Measurements from ENCODE around the gene TK1.
"Not testable (repeated sequence)": the region's sequence is repeated elsewhere in the genome, so short reads cannot be mapped to it uniquely, and the experiment has no call there.

Gene TK1

GRCh38 chr17:78179372-78179771 lies 7.5 kb downstream of the TK1 start:
- DNase-seq (ENCODE audit: low spot score) = no peak

GRCh38 chr17:78176548-78177025 lies 10.3 kb downstream of the TK1 start:
- peak; percentile 48 for DNase-seq (ENCODE audit: low spot score)

GRCh38 chr17:78175643-78175981 lies 11.2 kb downstream of the TK1 start:
- no peak for DNase-seq (ENCODE audit: low spot score)

- DNase-seq (ENCODE audit: low spot score) = no peak
These were observed 11.8 kb downstream of the TK1 start for GRCh38 chr17:78174870-78175642.

- no peak for DNase-seq (ENCODE audit: low spot score)
These were observed 12.4 kb downstream of the TK1 start for GRCh38 chr17:78174346-78174869.

GRCh38 chr17:78173097-78173715 lies 13.6 kb downstream of the TK1 start:
- no peak for DNase-seq (ENCODE audit: low spot score)

- DNase-seq (ENCODE audit: low spot score) = no peak
These were observed 14.4 kb downstream of the TK1 start for GRCh38 chr17:78172249-78173051.

- DNase-seq (ENCODE audit: low spot score) = not testable (repeated sequence)
These were observed 15.1 kb downstream of the TK1 start for GRCh38 chr17:78171591-78172248.

- DNase-seq (ENCODE audit: low spot score) = no peak
These were observed 15.9 kb downstream of the TK1 start for GRCh38 chr17:78170692-78171590.

- DNase-seq (ENCODE audit: low spot score) = peak; percentile 45
These were observed 17.7 kb downstream of the TK1 start for GRCh38 chr17:78168903-78169793.

GRCh38 chr17:78168242-78168902 lies 18.5 kb downstream of the TK1 start, which contains the start of gene SYNGR2:
Gene SYNGR2 (plus strand): TSS chr17:78168581. CDS start chr17:78168617, 36 bp downstream.
- peak; percentile 80 for DNase-seq (ENCODE audit: low spot score)

- DNase-seq (ENCODE audit: low spot score) = no peak
These were observed 20.4 kb downstream of the TK1 start for GRCh38 chr17:78166416-78166815.

- DNase-seq (ENCODE audit: low spot score) = no peak
These were observed 21.9 kb downstream of the TK1 start for GRCh38 chr17:78164748-78165607.

- no peak for DNase-seq (ENCODE audit: low spot score)
These were observed 22.7 kb downstream of the TK1 start for GRCh38 chr17:78163881-78164747.

- no peak for DNase-seq (ENCODE audit: low spot score)
These were observed 27.2 kb downstream of the TK1 start for GRCh38 chr17:78159575-78160158.
